ENCODE data around the gene ARHGAP10. TPM values are rescaled to one million over a fixed set of nuclear protein-coding genes. Genes with fewer than 3 reads are reported as not detected.

The ARHGAP10 gene
- total and polyA plus RNA-seq, 12 donors: 33.9 to 71.1 (median 60.7) TPM

GRCh38 chr4:147836807-147837206 is 104.9 kb downstream of the ARHGAP10 start:
- no peak overlapping the region for H3K4me3 ChIP-seq
- H3K4me1 ChIP-seq: peaks cover under 1 to 67% (median 43%) of the 10 kb centered on the region in 9 donors
- WGBS, 2 donors: 77 to 80% methylated on average over 6 of the region's 6 CpGs
- H3K9me3 ChIP-seq: no peaks in the 10 kb centered on the region
- H3K27ac ChIP-seq: peak overlapping the region in 6 of 10 donors; percentile 37 to 69 (median 49)
- TF ChIP-seq CTCF (IDR thresholded peaks at IDR 0.05): no peak
- DNase-seq (no peak), ATAC-seq (no peak)
- H3K36me3 ChIP-seq: no peaks in the 10 kb centered on the region
- intact Hi-C loops (cut with DNase I): loop anchor here in 3 of 10 donors (5.0 to 10.0 kb wide), 3 partner anchors 62 to 105 kb away; partner anchors contain the start of gene ARHGAP10 (in 3 of the 3)
- no peaks in the 10 kb centered on the region for H3K27me3 ChIP-seq

- peak in 6 of 9 donors; percentile 18 to 46 (median 28) for TF ChIP-seq CTCF (IDR thresholded peaks at IDR 0.05)
- Histone ChIP-seq H3K27ac (peak overlapping the region in 4 of 10 donors; percentile 47 to 69 (median 58)), H3K4me1 (peaks cover 2 to 66% (median 45%) of the 10 kb centered on the region in 9 donors), H3K9me3 (no peaks in the 10 kb centered on the region), H3K36me3 (no peaks in the 10 kb centered on the region), H3K27me3 (no peaks in the 10 kb centered on the region), H3K4me3 (no peak overlapping the region)
- 48 to 59% methylated on average over 1 of the region's 1 CpG for WGBS, 2 donors
- intact Hi-C loops (cut with DNase I): loop anchor here in 3 of 10 donors (5.0 to 10.0 kb wide), 3 partner anchors 63 to 105 kb away; partner anchors contain the start of gene ARHGAP10 (in 3 of the 3)
- ATAC-seq: peak in 5 of 8 donors; percentile 48 to 71 (median 64)
- DNase-seq: no peak
These were observed 105.5 kb downstream of the ARHGAP10 start for GRCh38 chr4:147837435-147837834.

- Histone ChIP-seq H3K27me3 (no peaks in the 10 kb centered on the region), H3K4me3 (no peak overlapping the region), H3K9me3 (no peaks in the 10 kb centered on the region), H3K4me1 (peaks cover 2 to 65% (median 48%) of the 10 kb centered on the region in 9 donors), H3K27ac (peak overlapping the region in 3 of 10 donors; percentile 47 to 69 (median 51)), H3K36me3 (no peaks in the 10 kb centered on the region)
- ATAC-seq: no peak
- WGBS, 2 donors: 84 to 90% methylated on average over 1 of the region's 1 CpG
- no peak for DNase-seq
- peak in 1 of 9 donors; percentile 3 for TF ChIP-seq CTCF (IDR thresholded peaks at IDR 0.05)
- intact Hi-C loops (cut with DNase I): loop anchor here in 3 of 10 donors (5.0 to 10.0 kb wide), 3 partner anchors 63 to 106 kb away; partner anchors contain the start of gene ARHGAP10 (in 3 of the 3)
These were observed 106.0 kb downstream of the ARHGAP10 start for GRCh38 chr4:147837854-147838253.

- intact Hi-C loops (cut with DNase I): loop anchor here in 3 of 10 donors (5.0 to 10.0 kb wide), 3 partner anchors 64 to 107 kb away; partner anchors contain the start of gene ARHGAP10 (in 3 of the 3)
- Histone ChIP-seq H3K27ac (peak overlapping the region in 3 of 10 donors; percentile 22 to 54 (median 25)), H3K27me3 (no peaks in the 10 kb centered on the region), H3K4me1 (peaks cover 2 to 76% (median 56%) of the 10 kb centered on the region in 9 donors), H3K4me3 (no peak overlapping the region), H3K9me3 (no peaks in the 10 kb centered on the region), H3K36me3 (no peaks in the 10 kb centered on the region)
- 54 to 75% methylated on average over 2 of the region's 2 CpGs for WGBS, 2 donors
- no peak for ATAC-seq
- no peak for DNase-seq
- no peak for TF ChIP-seq CTCF (IDR thresholded peaks at IDR 0.05)
These were observed 107.3 kb downstream of the ARHGAP10 start for GRCh38 chr4:147839200-147839599.
